Lung (tissue), 12 donors: ENCODE results near the gene EPS8L3. TPM values are rescaled to one million over a fixed set of nuclear protein-coding genes. Genes with fewer than 3 reads are reported as not detected.

Experiments used
- ATAC-seq: fragments of 200-7000 bp; cut with Tn5 transposase; one replicate; pipeline ENCODE4 v1.9.1; 2020; ENCODE audit warnings: moderate number of reproducible peaks; ENCODE audit not compliant: insufficient read depth, low FRiP score
- DNase-seq, 3 donors: peaks; one replicate each; pipeline ENCODE4 v3.0.0-alpha.2; 2013 to 2017
- H3K27ac ChIP-seq, 2 donors: one replicate each; pipeline ENCODE4 v1.5.1; 2013; ENCODE audit warnings: mild to moderate bottlenecking in 2 of 2, moderate library complexity in 2 of 2, control low read depth in 1 of 2, inconsistent platforms in 1 of 2, low read depth in 1 of 2, low read length in 1 of 2
- H3K27me3 ChIP-seq, 3 donors: one replicate each; pipeline ENCODE4 v1.5.1; 2013; ENCODE audit warnings: low read length in 2 of 3; ENCODE audit not compliant: control insufficient read depth in 3 of 3, insufficient read depth in 3 of 3
- H3K36me3 ChIP-seq, 4 donors: one replicate each; pipeline ENCODE4 v1.5.1; 2013; ENCODE audit warnings: low read length in 4 of 4, mild to moderate bottlenecking in 1 of 4, moderate library complexity in 1 of 4; ENCODE audit not compliant: control insufficient read depth in 4 of 4, insufficient read depth in 4 of 4
- H3K4me1 ChIP-seq, 5 donors: one replicate each; pipeline ENCODE4 v1.5.1; 2013; ENCODE audit warnings: low read length in 5 of 5, mild to moderate bottlenecking in 2 of 5, moderate library complexity in 1 of 5; ENCODE audit not compliant: control insufficient read depth in 5 of 5, insufficient read depth in 5 of 5
- H3K4me3 ChIP-seq: one replicate; pipeline ENCODE4 v1.5.1; 2013; ENCODE audit warnings: mild to moderate bottlenecking, control low read depth, moderate library complexity
- H3K9ac ChIP-seq, 2 donors: one replicate each; pipeline ENCODE4 v1.5.1; 2013; ENCODE audit warnings: low read length in 2 of 2, control low read depth in 1 of 2; ENCODE audit not compliant: insufficient read depth in 1 of 2
- H3K9me3 ChIP-seq, 4 donors: one replicate each; pipeline ENCODE4 v1.5.1; 2013; ENCODE audit warnings: low read length in 3 of 4, mild to moderate bottlenecking in 1 of 4, moderate library complexity in 1 of 4; ENCODE audit not compliant: control insufficient read depth in 4 of 4, insufficient read depth in 3 of 4
- CTCF ChIP-seq: IDR thresholded peaks from 2 replicates; pipeline ENCODE4 v1.5.1; 2012; ENCODE audit warnings: mild to moderate bottlenecking; ENCODE audit errors: control extremely low read depth, extremely low read depth
- WGBS, 2 donors: extraction: QIAGEN DNeasy Blood & Tissue Kit; methylation state at CpG; one replicate each; pipeline ENCODE4 v1.1.7; 2013; 5-methylcytosine and 5-hydroxymethylcytosine counted together
- polyA plus RNA-seq, 2 donors: library from polyadenylated mRNA; stranded (reverse); fragments of 200-250 nt; gene quantifications; one replicate each; pipeline ENCODE4 v1.2.1, GENCODE V29; 2013
- total RNA-seq, 2 donors: library from RNA; depleted of rRNA in 1 of 2; stranded (reverse); fragments of >200 nt in 1 of 2; gene quantifications; one replicate each; pipeline ENCODE4 v1.2.1, GENCODE V29; 2014 to 2021
- donor health status: control.
- donor health status: control.
- donor health status: Bipolar disorder and iron deficiency.
- donor health status: healthy.
- donor health status: DM: yes; HTN: yes; CAD: no.

EPS8L3 gene
- total and polyA plus RNA-seq, 4 donors = 0.10 to 0.52 TPM; not detected in 2

GRCh38 chr1:109787845-109788601 lies 24.3 kb upstream of the EPS8L3 start:
- DNase-seq = peak in 1 of 3 donors; percentile 16
- WGBS, 2 donors = 82 to 87% methylated on average over 19 of the region's 19 CpGs
- no peaks in the 10 kb centered on the region for H3K36me3 ChIP-seq
- H3K4me3 ChIP-seq = no peak overlapping the region
- no peak for TF ChIP-seq CTCF
- H3K4me1 ChIP-seq = peaks cover 2 to 46% (median 25%) of the 10 kb centered on the region in 5 donors
- ATAC-seq = no peak
- no peak overlapping the region for H3K9ac ChIP-seq
- H3K27me3 ChIP-seq = no peaks in the 10 kb centered on the region
- H3K27ac ChIP-seq = no peak overlapping the region
- H3K9me3 ChIP-seq = no peaks in the 10 kb centered on the region

- no peaks in the 10 kb centered on the region for H3K27me3 ChIP-seq
- no peak for TF ChIP-seq CTCF
- H3K4me1 ChIP-seq = peaks cover 0 to 46% (median 25%) of the 10 kb centered on the region in 5 donors
- 90 to 92% methylated on average over 9 of the region's 9 CpGs for WGBS, 2 donors
- H3K36me3 ChIP-seq = no peaks in the 10 kb centered on the region
- no peak overlapping the region for H3K4me3 ChIP-seq
- H3K27ac ChIP-seq = no peak overlapping the region
- no peaks in the 10 kb centered on the region for H3K9me3 ChIP-seq
- ATAC-seq (no peak), DNase-seq (peak in 1 of 3 donors; percentile 10)
- no peak overlapping the region for H3K9ac ChIP-seq
These were observed 23.6 kb upstream of the EPS8L3 start for GRCh38 chr1:109787211-109787844.

- Histone ChIP-seq H3K4me3 (no peak overlapping the region), H3K4me1 (peaks cover 0 to 45% (median 18%) of the 10 kb centered on the region in 5 donors), H3K27me3 (no peaks in the 10 kb centered on the region), H3K27ac (no peak overlapping the region), H3K9ac (no peak overlapping the region), H3K36me3 (no peaks in the 10 kb centered on the region), H3K9me3 (no peaks in the 10 kb centered on the region)
- DNase-seq = peak; percentile 14 to 63 (median 49)
- WGBS, 2 donors = 59 to 77% methylated on average over 6 of the region's 6 CpGs
- peak; percentile 49 for ATAC-seq
- no peak for TF ChIP-seq CTCF
These were observed 22.9 kb upstream of the EPS8L3 start for GRCh38 chr1:109786531-109787021.
